H9 (cell line): ENCODE measurements around the gene SPTBN2. TPM values are rescaled to one million over a fixed set of nuclear protein-coding genes. Genes with fewer than 3 reads are reported as not detected.

Experiments
- DNase-seq: peaks from one replicate; pipeline ENCODE4 v3.0.0-alpha.2; 2017
- H2AFZ ChIP-seq: one replicate; pipeline ENCODE4 v1.6.1; 2013; ENCODE audit warnings: mild to moderate bottlenecking, low read length, control low read depth, moderate library complexity
- H2AK5ac ChIP-seq: 2 replicates; pipeline ENCODE4 v1.6.1; 2013; ENCODE audit warnings: low read length, control low read depth, mixed read lengths; ENCODE audit not compliant: insufficient read length
- H2BK120ac ChIP-seq: one replicate; pipeline ENCODE4 v1.6.1; 2013; ENCODE audit warnings: low read depth, mild to moderate bottlenecking, low read length, control low read depth, inconsistent platforms; ENCODE audit not compliant: poor library complexity, severe bottlenecking
- H2BK12ac ChIP-seq: 2 replicates; pipeline ENCODE4 v1.6.1; 2013; ENCODE audit warnings: low read length, control low read depth, mixed read lengths, low read depth; ENCODE audit not compliant: insufficient read length
- H2BK15ac ChIP-seq: 2 replicates; pipeline ENCODE4 v1.6.1; 2013; ENCODE audit warnings: low read depth, low read length, control low read depth
- H2BK20ac ChIP-seq: one replicate; pipeline ENCODE4 v1.6.1; 2013; ENCODE audit warnings: low read depth, mild to moderate bottlenecking, low read length, control low read depth, inconsistent platforms; ENCODE audit not compliant: poor library complexity, severe bottlenecking
- H2BK5ac ChIP-seq: 2 replicates; pipeline ENCODE4 v1.6.1; 2013; ENCODE audit warnings: low read length, control low read depth, mixed read lengths; ENCODE audit not compliant: insufficient read length
- H3K14ac ChIP-seq: 2 replicates; pipeline ENCODE4 v1.6.1; 2013; ENCODE audit warnings: low read length, control low read depth; ENCODE audit not compliant: insufficient read depth
- H3K18ac ChIP-seq: 2 replicates; pipeline ENCODE4 v1.6.1; 2013; ENCODE audit warnings: low read depth, mild to moderate bottlenecking, mixed read lengths, low read length, control low read depth; ENCODE audit not compliant: insufficient read length
- H3K23ac ChIP-seq: 2 replicates; pipeline ENCODE4 v1.6.1; 2013; ENCODE audit warnings: low read length, control low read depth, mixed read lengths, low read depth; ENCODE audit not compliant: insufficient read length
- H3K23me2 ChIP-seq: 2 replicates; pipeline ENCODE4 v1.6.1; 2013; ENCODE audit warnings: low read depth, mild to moderate bottlenecking, mixed read lengths, low read length, control low read depth; ENCODE audit not compliant: insufficient read length, poor library complexity, severe bottlenecking
- H3K27ac ChIP-seq: 2 replicates; pipeline ENCODE4 v1.5.1; 2013; ENCODE audit warnings: low read length, control low read depth, mixed read lengths, low read depth; ENCODE audit not compliant: insufficient read length
- H3K27me3 ChIP-seq: 2 replicates; pipeline ENCODE4 v1.6.1; 2013; ENCODE audit warnings: low read length, control low read depth, inconsistent platforms; ENCODE audit not compliant: insufficient read depth
- H3K4ac ChIP-seq: 2 replicates; pipeline ENCODE4 v1.6.1; 2013; ENCODE audit warnings: low read depth, mild to moderate bottlenecking, control low read depth, inconsistent platforms, low read length, moderate library complexity
- H3K4me1 ChIP-seq: 2 replicates; pipeline ENCODE4 v1.6.1; 2013; ENCODE audit warnings: low read length, control low read depth, inconsistent platforms; ENCODE audit not compliant: insufficient read depth
- H3K4me2 ChIP-seq: 2 replicates; pipeline ENCODE4 v1.6.1; 2013; ENCODE audit warnings: low read length, control low read depth, mixed read lengths; ENCODE audit not compliant: insufficient read length, insufficient read depth
- H3K56ac ChIP-seq: 2 replicates; pipeline ENCODE4 v1.6.1; 2013; ENCODE audit warnings: low read depth, mild to moderate bottlenecking, mixed read lengths, low read length, control low read depth; ENCODE audit not compliant: insufficient read length
- H3K79me1 ChIP-seq: 2 replicates; pipeline ENCODE4 v1.6.1; 2013; ENCODE audit warnings: low read depth, mild to moderate bottlenecking, moderate library complexity, low read length, control low read depth, inconsistent platforms; ENCODE audit not compliant: insufficient read depth, poor library complexity, severe bottlenecking
- H3K79me2 ChIP-seq: 2 replicates; pipeline ENCODE4 v1.6.1; 2013; ENCODE audit warnings: low read length, control low read depth, inconsistent platforms; ENCODE audit not compliant: insufficient read depth
- H3K9ac ChIP-seq: 2 replicates; pipeline ENCODE4 v1.6.1; 2013; ENCODE audit warnings: low read length, control low read depth, mixed read lengths; ENCODE audit not compliant: insufficient read length; ENCODE audit errors: extremely low read depth
- H3K9me3 ChIP-seq: one replicate; pipeline ENCODE4 v1.6.1; 2013; ENCODE audit warnings: low read depth, low read length, inconsistent platforms; ENCODE audit not compliant: control insufficient read depth
- H3T11ph ChIP-seq: one replicate; pipeline ENCODE4 v1.6.1; 2013; ENCODE audit warnings: mild to moderate bottlenecking, low read length, control low read depth, inconsistent platforms
- H4K20me1 ChIP-seq: one replicate; pipeline ENCODE4 v1.6.1; 2013; ENCODE audit not compliant: control insufficient read depth, insufficient read length, insufficient read depth
- H4K5ac ChIP-seq: 2 replicates; pipeline ENCODE4 v1.6.1; 2013; ENCODE audit warnings: low read depth, mild to moderate bottlenecking, mixed read lengths, low read length, control low read depth; ENCODE audit not compliant: insufficient read length
- H4K8ac ChIP-seq: replicated peaks from 2 replicates; pipeline ENCODE4 v1.6.1; 2013; ENCODE audit warnings: low read length, control low read depth, mixed read lengths, low read depth; ENCODE audit not compliant: insufficient read length
- H4K91ac ChIP-seq: 2 replicates; pipeline ENCODE4 v1.6.1; 2013; ENCODE audit warnings: low read depth, mild to moderate bottlenecking, moderate library complexity, mixed read lengths, low read length, control low read depth; ENCODE audit not compliant: insufficient read length
- H3K27ac Mint-ChIP-seq, 3 experiments: 2 replicates in 2 of 3; 3 replicates in 1 of 3; pipeline ENCODE4 v1.8.0; 2020 to 2021; ENCODE audit warnings: mixed read lengths in 3 of 3, mild to moderate bottlenecking in 1 of 3, moderate library complexity in 1 of 3
- H3K27me3 Mint-ChIP-seq: 2 replicates; pipeline ENCODE4 v1.8.0; 2021; ENCODE audit warnings: low read depth, mild to moderate bottlenecking, moderate library complexity, mixed read lengths
- H3K36me3 Mint-ChIP-seq, 3 experiments: 2 replicates in 2 of 3; 3 replicates in 1 of 3; pipeline ENCODE4 v1.8.0; 2020 to 2021; ENCODE audit warnings: low read depth in 3 of 3, mixed read lengths in 3 of 3; ENCODE audit not compliant: insufficient read depth in 1 of 3
- H3K4me1 Mint-ChIP-seq, 2 experiments: 2 replicates each; pipeline ENCODE4 v1.8.0; 2020; ENCODE audit warnings: mixed read lengths in 2 of 2
- H3K4me3 Mint-ChIP-seq, 2 experiments: 2 replicates in 1 of 2; 3 replicates in 1 of 2; pipeline ENCODE4 v1.8.0; 2020 to 2021; ENCODE audit warnings: mild to moderate bottlenecking in 2 of 2, mixed read lengths in 2 of 2, moderate library complexity in 1 of 2
- H3K9me3 Mint-ChIP-seq, 2 experiments: 2 replicates in 1 of 2; 3 replicates in 1 of 2; pipeline ENCODE4 v1.8.0; 2020; ENCODE audit warnings: mild to moderate bottlenecking in 2 of 2, mixed read lengths in 2 of 2, moderate library complexity in 1 of 2
- CTCF ChIP-seq: fragments of 200-600 bp; sonication (generic); conservative IDR thresholded peaks from 3 replicates; pipeline ENCODE4 v1.8.0; 2021; ENCODE audit warnings: antibody characterized with exemption, mild to moderate bottlenecking
- WGBS: extraction: QIAGEN DNeasy Blood & Tissue Kit; methylation state at CpG from one replicate; pipeline ENCODE4 v1.1.7; 2013; ENCODE audit warnings: missing lambda C conversion rate, low lambda C conversion rate, mixed read lengths; ENCODE audit not compliant: insufficient read length; ENCODE audit errors: extremely low coverage; 5-methylcytosine and 5-hydroxymethylcytosine counted together
- total RNA-seq: library from RNA; stranded (reverse); gene quantifications from 2 replicates; pipeline ENCODE4 v1.2.1, GENCODE V29; 2021

Gene SPTBN2
- total RNA-seq, 1 experiment from 2014 or later = 80.4 TPM

GRCh38 chr11:66696146-66696545 is 32.9 kb downstream of the SPTBN2 start:
- WGBS = no CpG with 5 or more reads among the region's 9 CpGs
- Histone ChIP-seq H2BK12ac (no peak overlapping the region), H2AK5ac (no peak overlapping the region), H2AFZ (no peak overlapping the region), H3K79me2 (no peaks in the 10 kb centered on the region), H2BK15ac (no peak overlapping the region), H2BK120ac (no peak overlapping the region), H3K9ac (no peak overlapping the region), H4K8ac (no peak overlapping the region), H3K14ac (no peak overlapping the region), H4K91ac (no peak overlapping the region), H4K5ac (no peak overlapping the region), H3K4ac (no peak overlapping the region), H3K18ac (no peak overlapping the region), H4K20me1 (no peaks in the 10 kb centered on the region), H2BK20ac (no peak overlapping the region), H3K56ac (no peak overlapping the region), H3K9me3 (no peaks in the 10 kb centered on the region), H3K23me2 (no peaks in the 10 kb centered on the region), H2BK5ac (no peak overlapping the region), H3K27ac (no peak overlapping the region), H3K4me1 (no peaks in the 10 kb centered on the region), H3K4me2 (no peak overlapping the region), H3K23ac (no peak overlapping the region), H3K27me3 (no peaks in the 10 kb centered on the region), H3T11ph (no peak overlapping the region), H3K79me1 (no peaks in the 10 kb centered on the region)
- no peaks in the 10 kb centered on the region; a peak in 1 of 5 replicates for H3K9me3 Mint-ChIP-seq
- no peak overlapping the region for H3K4me3 Mint-ChIP-seq
- no peak for TF ChIP-seq CTCF
- H3K4me1 Mint-ChIP-seq = peaks cover 5 to 8% of the 10 kb centered on the region in 2 experiments; a peak in 1 of 4 replicates
- H3K27me3 Mint-ChIP-seq = no peaks in the 10 kb centered on the region
- H3K36me3 Mint-ChIP-seq = peaks cover 20 to 95% (median 94%) of the 10 kb centered on the region in 3 experiments; a peak in 6 of 7 replicates
- H3K27ac Mint-ChIP-seq = 0 out of 7 replicates have a peak overlapping the region, but pooled peaks of 1 of the 3 experiments have one; percentile 44
- DNase-seq = no peak
